Right lobe of liver (tissue), 6 donors: ENCODE measurements around the gene TLE4. TPM values are rescaled to one million over a fixed set of nuclear protein-coding genes. Genes with fewer than 3 reads are reported as not detected.

Experiments
- ATAC-seq, 4 donors: fragments of 200-7000 bp; cut with Tn5 transposase; one replicate each; pipeline ENCODE4 v1.9.1; 2020; ENCODE audit warnings: mild to moderate bottlenecking in 4 of 4, moderate library complexity in 4 of 4
- DNase-seq, 3 donors: peaks; one replicate each; pipeline ENCODE4 v3.0.0-alpha.2; 2020
- H3K27ac ChIP-seq, 3 donors: fragments of 200-600 bp; one replicate each; pipeline ENCODE4 v1.8.0; 2022
- H3K27me3 ChIP-seq, 2 donors: fragments of 200-600 bp; one replicate each; pipeline ENCODE4 v1.8.0; 2022
- H3K36me3 ChIP-seq, 4 donors: fragments of 200-600 bp; sonication (generic) in 1 of 4; one replicate each; pipeline versions ENCODE4 v1.5.1 to v1.8.0; 2017 to 2022; ENCODE audit warnings: control low read depth in 1 of 4
- H3K4me1 ChIP-seq, 4 donors: fragments of 200-600 bp; sonication (generic) in 1 of 4; one replicate each; pipeline versions ENCODE4 v1.5.1 to v1.8.0; 2017 to 2022; ENCODE audit warnings: control low read depth in 1 of 4
- H3K4me3 ChIP-seq, 3 donors: fragments of 200-600 bp; one replicate each; pipeline ENCODE4 v1.8.0; 2022
- H3K9me3 ChIP-seq, 4 donors: fragments of 200-600 bp; sonication (generic) in 1 of 4; one replicate each; pipeline versions ENCODE4 v1.5.1 to v1.8.0; 2017 to 2022; ENCODE audit warnings: control low read depth in 1 of 4
- CTCF ChIP-seq, 4 donors: fragments of 200-600 bp in 3 of 4; fragments of 450-650 bp in 1 of 4; IDR thresholded peaks; one replicate each; pipeline versions ENCODE4 v1.5.1 to v1.8.0; 2016 to 2022; ENCODE audit warnings: antibody characterized with exemption in 4 of 4, mild to moderate bottlenecking in 2 of 4
- POLR2A ChIP-seq: fragments of 450-650 bp; IDR thresholded peaks from one replicate; pipeline ENCODE4 v1.6.1; 2017; ENCODE audit warnings: antibody characterized with exemption, mild to moderate bottlenecking
- WGBS: methylation state at CpG from one replicate; pipeline ENCODE4 v1.1.6; 2018; ENCODE audit warnings: low coverage, low lambda C conversion rate; ENCODE audit not compliant: insufficient coverage; ENCODE audit errors: missing lambda C conversion rate; 5-methylcytosine and 5-hydroxymethylcytosine counted together
- intact Hi-C, 2 donors: fragments of 100-400 bp; cut with DNase I; formaldehyde crosslinking; loops; one replicate each; pipeline versions ENCODE4 v1.11.2 to v1.14.1; 2022
- total RNA-seq, 6 experiments: library from RNA; depleted of rRNA in 2 of 6; stranded (reverse); fragments of >200 nt in 2 of 6; fragmentation: NEBNext Ultra II Directional in 3 of 6; extraction: Animal tissue kit (Norgen Biotek cat#: 25700) in 3 of 6; gene quantifications; one replicate each; pipeline versions ENCODE4 v1.1.0 to v1.2.4, GENCODE V29; 2016 to 2023
- donor health status: DM: no; HTN: yes; CAD: no.
- donor health status: DM: no; HTN: no; CAD: no.
- donor health status: DM: no; HTN: no; CAD: no.
- donor health status: DM: no; HTN: yes; CAD: no.
- donor health status: DM: no; HTN: yes; CAD: no.

The TLE4 gene
- total RNA-seq, 6 experiments from 2014 or later = 2.9 to 8.3 (median 5.7) TPM

DNA sequence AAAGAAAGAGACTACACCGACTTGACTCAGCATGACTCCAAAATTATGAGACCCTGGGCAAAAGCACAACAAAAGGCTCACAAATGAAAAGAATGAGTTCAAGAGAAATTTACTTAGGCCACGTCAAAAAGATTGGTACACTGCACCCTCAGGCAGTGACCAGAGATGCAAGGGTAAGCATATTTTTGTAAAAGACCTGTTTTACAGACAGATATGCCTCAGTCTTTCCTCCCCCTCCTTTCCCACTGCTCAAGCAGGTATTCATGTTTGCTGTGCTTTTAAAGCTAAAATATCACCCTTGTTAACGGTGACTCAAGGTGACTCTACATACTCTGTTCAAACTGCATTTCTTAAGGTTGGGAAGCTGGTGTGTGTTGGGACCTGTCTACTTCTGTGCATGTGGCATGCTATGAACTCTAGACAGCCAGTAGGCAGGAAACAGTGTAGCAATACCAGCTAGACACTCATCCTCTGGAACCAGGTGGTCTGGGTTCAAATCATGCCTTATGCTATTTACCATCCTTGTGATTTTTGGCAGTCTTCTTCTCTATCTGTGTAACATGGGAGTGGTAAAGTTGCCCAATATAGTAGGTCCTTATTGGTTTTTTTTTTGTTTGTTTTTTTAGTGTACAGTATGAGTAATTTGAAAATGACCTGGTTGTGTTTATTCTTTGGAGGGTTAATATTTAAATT is 98.7 kb downstream of the TLE4 start:
- 71% methylated on average over 3 of the region's 3 CpGs for WGBS
- H3K4me1 ChIP-seq = peaks cover 0 to 17% (median 6%) of the 10 kb centered on the region in 4 donors
- no peak for TF ChIP-seq POLR2A
- TF ChIP-seq CTCF (IDR thresholded peaks at IDR 0.05) = no peak
- no peaks in the 10 kb centered on the region for H3K36me3 ChIP-seq
- no peak overlapping the region for H3K27ac ChIP-seq
- intact Hi-C loops = no loop called here
- no peak overlapping the region for H3K4me3 ChIP-seq
- no peaks in the 10 kb centered on the region for H3K27me3 ChIP-seq
- ATAC-seq (peak; percentile 57 to 88 (median 77)), DNase-seq (no peak)
- no peaks in the 10 kb centered on the region for H3K9me3 ChIP-seq

- DNase-seq = no peak
- no peak overlapping the region for H3K27ac ChIP-seq
- H3K4me1 ChIP-seq = peaks cover 0 to 17% (median 6%) of the 10 kb centered on the region in 4 donors
- TF ChIP-seq CTCF (IDR thresholded peaks at IDR 0.05) = no peak
- no peak for TF ChIP-seq POLR2A
- 100% methylated on average over 1 of the region's 2 CpGs for WGBS
- no peak for ATAC-seq
- no peaks in the 10 kb centered on the region for H3K27me3 ChIP-seq
- no peak overlapping the region for H3K4me3 ChIP-seq
- intact Hi-C loops = no loop called here
- no peaks in the 10 kb centered on the region for H3K9me3 ChIP-seq
- no peaks in the 10 kb centered on the region for H3K36me3 ChIP-seq
Measured at GRCh38 chr9:79671558-79671957, 99.8 kb downstream of the TLE4 start.

GRCh38 chr9:79672236-79672635 is 100.5 kb downstream of the TLE4 start:
- Histone ChIP-seq H3K4me3 (no peak overlapping the region), H3K36me3 (no peaks in the 10 kb centered on the region), H3K27me3 (no peaks in the 10 kb centered on the region), H3K4me1 (peaks cover 0 to 17% (median 6%) of the 10 kb centered on the region in 4 donors), H3K27ac (no peak overlapping the region), H3K9me3 (no peaks in the 10 kb centered on the region)
- DNase-seq (no peak), ATAC-seq (no peak)
- intact Hi-C loops = no loop called here
- 55% methylated on average over 2 of the region's 3 CpGs for WGBS
- TF ChIP-seq POLR2A = no peak
- TF ChIP-seq CTCF (IDR thresholded peaks at IDR 0.05) = no peak

DNA sequence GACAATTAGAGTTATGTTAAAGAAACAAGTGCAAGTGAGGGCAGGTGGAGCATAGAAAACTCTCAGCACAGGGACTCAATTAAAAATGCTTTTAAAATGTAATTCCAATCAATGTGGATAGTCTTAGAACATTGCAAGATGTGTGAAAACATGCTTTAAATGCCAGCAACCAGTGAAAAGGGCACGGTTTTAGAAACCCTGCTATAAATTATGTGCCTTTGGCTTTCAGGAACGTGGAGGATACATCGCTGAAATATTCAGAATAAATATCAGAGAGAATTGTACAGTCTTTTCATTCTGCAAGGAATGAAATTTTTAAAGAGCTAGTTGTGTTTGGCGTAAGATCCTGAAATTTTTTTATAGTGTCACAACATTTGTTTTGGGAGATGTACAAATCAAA is 101.1 kb downstream of the TLE4 start:
- DNase-seq (no peak), ATAC-seq (no peak)
- Histone ChIP-seq H3K4me3 (no peak overlapping the region), H3K4me1 (peaks cover 0 to 16% (median 5%) of the 10 kb centered on the region in 4 donors), H3K27ac (no peak overlapping the region), H3K36me3 (no peaks in the 10 kb centered on the region), H3K9me3 (no peaks in the 10 kb centered on the region), H3K27me3 (no peaks in the 10 kb centered on the region)
- intact Hi-C loops = no loop called here
- TF ChIP-seq POLR2A (no peak), CTCF (IDR thresholded peaks at IDR 0.05) (no peak)
- WGBS = 76% methylated on average over 4 of the region's 4 CpGs
